B cell (primary cell): ENCODE measurements around the gene PDE6A. TPM values are rescaled to one million over a fixed set of nuclear protein-coding genes. Genes with fewer than 3 reads are reported as not detected.

Source experiments
- ATAC-seq: fragments of 200-7000 bp; cut with Tn5 transposase; one replicate; pipeline ENCODE4 v1.10.0; 2021; ENCODE audit warnings: low read depth, mild to moderate bottlenecking, moderate number of reproducible peaks, moderate library complexity
- CTCF ChIA-PET: fragments of 350-600 bp; sonication (Branson Sonifier 250); formaldehyde crosslinking; loops from one replicate; lab custom pipeline; 2021; ENCODE audit warnings: antibody characterized with exemption, inconsistent platforms; lab: Charles Lee
- POLR2A ChIA-PET: fragments of 350-600 bp; sonication (Branson Sonifier 250); formaldehyde crosslinking; loops from one replicate; lab custom pipeline; 2021; ENCODE audit warnings: antibody characterized with exemption; lab: Charles Lee
- DNase-seq: peaks from one replicate; pipeline ENCODE4 v3.0.0; 2013
- H2AFZ ChIP-seq: 2 replicates; pipeline ENCODE4 v1.6.1; 2012; ENCODE audit warnings: mild to moderate bottlenecking, low read depth, low read length; ENCODE audit not compliant: insufficient read depth, poor library complexity, severe bottlenecking
- H3K27ac ChIP-seq, 2 donors: 1 replicate in 1 of 2; 2 replicates in 1 of 2; pipeline ENCODE4 v1.5.1; 2012 to 2013; ENCODE audit warnings: low read length in 2 of 2, mild to moderate bottlenecking in 2 of 2, moderate library complexity in 1 of 2
- H3K27me3 ChIP-seq, 4 experiments: fragments of 200-600 bp in 1 of 4; sonication (generic) in 1 of 4; replicated peaks in 1 of 4; 1 replicate in 2 of 4; 2 replicates in 2 of 4; pipeline versions ENCODE4 v1.6.1 to v1.7.0; 2013 to 2016; ENCODE audit warnings: low read length in 3 of 4, mild to moderate bottlenecking in 2 of 4, mixed read lengths in 1 of 4, moderate library complexity in 1 of 4; ENCODE audit not compliant: insufficient read depth in 4 of 4, control insufficient read depth in 3 of 4; ENCODE audit errors: control extremely low read depth in 1 of 4
- H3K36me3 ChIP-seq, 2 experiments: replicated peaks in 1 of 2; 1 replicate in 1 of 2; 2 replicates in 1 of 2; pipeline versions ENCODE4 v1.6.1 to v1.7.1; 2013; ENCODE audit warnings: low read length in 1 of 2; ENCODE audit not compliant: insufficient read depth in 2 of 2, control insufficient read depth in 1 of 2; ENCODE audit errors: control extremely low read depth in 1 of 2, extremely low read depth in 1 of 2
- H3K4me1 ChIP-seq, 2 donors: fragments of 200-600 bp in 1 of 2; sonication (generic) in 1 of 2; 1 replicate in 1 of 2; 2 replicates in 1 of 2; pipeline versions ENCODE4 v1.5.1 to v1.6.1; 2013 to 2017; ENCODE audit warnings: low read length in 2 of 2; ENCODE audit not compliant: control insufficient read depth in 2 of 2, insufficient read depth in 2 of 2
- H3K4me2 ChIP-seq: replicated peaks from 2 replicates; pipeline ENCODE3; 2012; ENCODE audit warnings: mild to moderate bottlenecking, low read depth, low read length; ENCODE audit not compliant: poor library complexity, severe bottlenecking
- H3K4me3 ChIP-seq, 5 experiments: fragments of 200-600 bp in 1 of 5; sonication (generic) in 1 of 5; 1 replicate in 3 of 5; 2 replicates in 2 of 5; pipeline versions ENCODE4 v1.5.1 to v1.7.0; 2011 to 2016; ENCODE audit warnings: low read length in 4 of 5, mild to moderate bottlenecking in 4 of 5, low read depth in 2 of 5, control low read depth in 1 of 5, moderate library complexity in 1 of 5; ENCODE audit not compliant: insufficient read depth in 1 of 5; ENCODE audit errors: control extremely low read depth in 1 of 5, extremely low read depth in 1 of 5
- H3K79me2 ChIP-seq: fragments of 200-600 bp; sonication (generic); one replicate; pipeline ENCODE4 v1.6.0; 2016; ENCODE audit warnings: low read length; ENCODE audit not compliant: control insufficient read depth, insufficient read depth
- H3K9ac ChIP-seq: fragments of 200-600 bp; sonication (generic); 2 replicates; pipeline ENCODE4 v1.6.1; 2017; ENCODE audit warnings: mild to moderate bottlenecking, low read length, moderate library complexity
- H3K9me3 ChIP-seq, 3 donors: one replicate each; pipeline versions ENCODE4 v1.6.1 to v1.7.1; 2013; ENCODE audit warnings: low read length in 2 of 3; ENCODE audit not compliant: control insufficient read depth in 2 of 3, insufficient read depth in 1 of 3; ENCODE audit errors: control extremely low read depth in 1 of 3
- H4K20me1 ChIP-seq: 2 replicates; pipeline ENCODE4 v1.6.0; 2012; ENCODE audit warnings: mild to moderate bottlenecking, low read length; ENCODE audit not compliant: insufficient read depth, control insufficient read depth, poor library complexity, severe bottlenecking
- H3K27ac Mint-ChIP-seq: one replicate; pipeline ENCODE4 v1.8.0; 2021; ENCODE audit warnings: mixed read lengths
- H3K27me3 Mint-ChIP-seq: one replicate; pipeline ENCODE4 v1.8.0; 2021; ENCODE audit warnings: mixed read lengths
- H3K4me1 Mint-ChIP-seq: one replicate; pipeline ENCODE4 v1.8.0; 2021; ENCODE audit warnings: mixed read lengths
- H3K4me3 Mint-ChIP-seq: one replicate; pipeline ENCODE4 v1.8.0; 2021; ENCODE audit warnings: mixed read lengths
- H3K9me3 Mint-ChIP-seq: one replicate; pipeline ENCODE4 v1.8.0; 2022; ENCODE audit warnings: mixed read lengths; ENCODE audit not compliant: insufficient read depth
- EZH2 ChIP-seq: IDR thresholded peaks from 2 replicates; pipeline ENCODE4 v1.6.1; 2012; ENCODE audit warnings: borderline replicate concordance, low read depth, mild to moderate bottlenecking, moderate library complexity, low read length; ENCODE audit not compliant: insufficient read depth, poor library complexity, severe bottlenecking
- WGBS: methylation state at CpG from one replicate; pipeline ENCODE4 v1.1.5; 2013; ENCODE audit warnings: missing lambda C conversion rate; ENCODE audit not compliant: insufficient coverage; 5-methylcytosine and 5-hydroxymethylcytosine counted together
- intact Hi-C: fragments of 100-400 bp; cut with micrococcal nuclease; formaldehyde crosslinking; loops from one replicate; pipeline ENCODE4 v1.10.0; 2022
- polyA plus RNA-seq: library from polyadenylated mRNA; depleted of rRNA; stranded (reverse); fragments of >200 nt; gene quantifications from 2 replicates; pipeline ENCODE4 v1.2.3, GENCODE V29; 2012
- total RNA-seq, 2 donors: library from RNA; stranded (reverse); fragments of 120-200 nt in 1 of 2; gene quantifications; 1 replicate in 1 of 2; 2 replicates in 1 of 2; pipeline versions ENCODE4 v1.2.3 to v1.2.4, GENCODE V29; 2013 to 2022
- TF ChIP-seq, protein P1 (sequence below): fragments of 200-600 bp; IDR thresholded peaks from one replicate; pipeline ENCODE4 v1.8.0; 2022; ENCODE audit warnings: antibody characterized with exemption, mild to moderate bottlenecking

Gene PDE6A
- total and polyA plus RNA-seq, 2 donors (not counting 1 experiment from before 2014, with no cell fraction given) = not detected

- Histone ChIP-seq H3K4me1 (no peaks in the 10 kb centered on the region), H3K79me2 (no peaks in the 10 kb centered on the region), H3K27ac (no peak overlapping the region), H3K4me3 (no peak overlapping the region), H4K20me1 (no peaks in the 10 kb centered on the region), H3K9me3 (no peaks in the 10 kb centered on the region), H2AFZ (no peak overlapping the region), H3K36me3 (no peaks in the 10 kb centered on the region), H3K27me3 (peaks cover 0 to 3% (median 0%) of the 10 kb centered on the region in 4 experiments), H3K9ac (no peak overlapping the region), H3K4me2 (no peak overlapping the region)
- TF ChIP-seq, protein P1, sequence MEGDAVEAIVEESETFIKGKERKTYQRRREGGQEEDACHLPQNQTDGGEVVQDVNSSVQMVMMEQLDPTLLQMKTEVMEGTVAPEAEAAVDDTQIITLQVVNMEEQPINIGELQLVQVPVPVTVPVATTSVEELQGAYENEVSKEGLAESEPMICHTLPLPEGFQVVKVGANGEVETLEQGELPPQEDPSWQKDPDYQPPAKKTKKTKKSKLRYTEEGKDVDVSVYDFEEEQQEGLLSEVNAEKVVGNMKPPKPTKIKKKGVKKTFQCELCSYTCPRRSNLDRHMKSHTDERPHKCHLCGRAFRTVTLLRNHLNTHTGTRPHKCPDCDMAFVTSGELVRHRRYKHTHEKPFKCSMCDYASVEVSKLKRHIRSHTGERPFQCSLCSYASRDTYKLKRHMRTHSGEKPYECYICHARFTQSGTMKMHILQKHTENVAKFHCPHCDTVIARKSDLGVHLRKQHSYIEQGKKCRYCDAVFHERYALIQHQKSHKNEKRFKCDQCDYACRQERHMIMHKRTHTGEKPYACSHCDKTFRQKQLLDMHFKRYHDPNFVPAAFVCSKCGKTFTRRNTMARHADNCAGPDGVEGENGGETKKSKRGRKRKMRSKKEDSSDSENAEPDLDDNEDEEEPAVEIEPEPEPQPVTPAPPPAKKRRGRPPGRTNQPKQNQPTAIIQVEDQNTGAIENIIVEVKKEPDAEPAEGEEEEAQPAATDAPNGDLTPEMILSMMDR = no peak
- no peak for TF ChIP-seq EZH2
- WGBS = 83% methylated on average over 3 of the region's 7 CpGs
- no peaks in the 10 kb centered on the region for H3K4me1 Mint-ChIP-seq
- peaks cover 6% of the 10 kb centered on the region for H3K27me3 Mint-ChIP-seq
- ATAC-seq (no peak), DNase-seq (no peak)
- H3K4me3 Mint-ChIP-seq = no peak overlapping the region
- intact Hi-C loops = no loop called here
- H3K27ac Mint-ChIP-seq = no peak overlapping the region
- ChIA-PET POLR2A (no interaction called here), CTCF (interaction anchor here (1.3 kb wide), 1 partner anchor 43 kb away, joined by 3 read pairs; no protein-coding TSS in a partner anchor)
- H3K9me3 Mint-ChIP-seq = no peaks in the 10 kb centered on the region
These were observed 48.9 kb downstream of the PDE6A start for GRCh38 chr5:149895416-149896345.

DNA sequence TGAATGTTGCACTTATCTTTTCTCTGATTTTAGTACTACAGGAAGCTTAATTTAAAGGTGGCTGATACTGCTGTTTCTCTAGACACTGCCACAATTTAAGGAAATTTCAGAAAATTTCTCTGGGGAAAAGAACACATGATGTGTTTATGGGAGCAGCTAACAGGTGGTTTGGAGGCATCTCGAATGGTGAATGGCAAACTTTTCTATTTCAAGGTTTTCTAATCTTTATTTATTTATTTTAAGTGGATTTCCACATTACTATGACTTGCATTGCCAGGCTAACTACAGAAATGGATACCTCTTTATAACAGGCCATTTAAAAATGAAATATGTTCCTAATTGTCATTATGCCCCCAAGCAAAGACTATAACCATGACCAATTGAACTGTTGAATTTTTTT lies 50.4 kb downstream of the PDE6A start:
- Histone ChIP-seq H4K20me1 (no peaks in the 10 kb centered on the region), H3K27me3 (no peaks in the 10 kb centered on the region), H3K4me3 (no peak overlapping the region), H3K79me2 (no peaks in the 10 kb centered on the region), H3K27ac (no peak overlapping the region), H3K4me1 (no peaks in the 10 kb centered on the region), H3K9ac (no peak overlapping the region), H3K4me2 (no peak overlapping the region), H3K36me3 (no peaks in the 10 kb centered on the region), H3K9me3 (no peaks in the 10 kb centered on the region), H2AFZ (no peak overlapping the region)
- TF ChIP-seq, protein P1 = no peak
- no peak for TF ChIP-seq EZH2
- intact Hi-C loops = no loop called here
- Mint-ChIP-seq H3K4me1 (no peaks in the 10 kb centered on the region), H3K27me3 (peaks cover 6% of the 10 kb centered on the region), H3K27ac (no peak overlapping the region), H3K9me3 (no peaks in the 10 kb centered on the region), H3K4me3 (no peak overlapping the region)
- no CpG with 5 or more reads among the region's 1 CpG for WGBS
- ChIA-PET POLR2A (no interaction called here), CTCF (no interaction called here)
- DNase-seq = no peak
- no peak for ATAC-seq
